Testis (tissue), 2 donors: ENCODE measurements around the gene IL5.

Experiments used
- POLR2A ChIP-seq: fragments of 450-650 bp; IDR thresholded peaks from one replicate; pipeline ENCODE4 v1.6.1; 2017; ENCODE audit warnings: antibody characterized with exemption, mild to moderate bottlenecking, moderate library complexity
- TF ChIP-seq, protein P1 (sequence below), 3 experiments: fragments of 450-650 bp in 2 of 3; fragments of 200-600 bp in 1 of 3; sonication (generic) in 1 of 3; IDR thresholded peaks; one replicate each; pipeline ENCODE4 v1.5.1; 2016 to 2019; ENCODE audit warnings: antibody characterized with exemption in 3 of 3, mild to moderate bottlenecking in 2 of 3, moderate library complexity in 1 of 3

DNA sequence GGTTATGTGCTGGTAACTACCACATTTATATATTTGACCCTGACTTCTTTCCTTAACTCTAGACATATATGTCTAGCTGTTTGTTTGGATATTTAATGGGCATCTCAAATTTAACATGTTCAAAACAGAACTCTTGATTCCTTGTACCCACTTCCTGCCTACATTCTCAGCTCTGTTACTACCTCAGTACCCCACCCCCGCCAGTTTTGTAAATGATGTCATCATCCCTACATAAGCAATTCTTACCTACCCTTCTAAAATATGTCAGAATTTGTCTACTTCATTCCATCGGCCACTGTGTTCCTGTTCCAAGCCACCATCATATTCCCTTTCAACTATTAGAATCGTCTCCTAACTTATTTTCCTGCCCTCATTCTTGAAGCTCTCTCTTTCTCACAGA is 18.3 kb upstream of the IL5 start:
- TF ChIP-seq, protein P1, sequence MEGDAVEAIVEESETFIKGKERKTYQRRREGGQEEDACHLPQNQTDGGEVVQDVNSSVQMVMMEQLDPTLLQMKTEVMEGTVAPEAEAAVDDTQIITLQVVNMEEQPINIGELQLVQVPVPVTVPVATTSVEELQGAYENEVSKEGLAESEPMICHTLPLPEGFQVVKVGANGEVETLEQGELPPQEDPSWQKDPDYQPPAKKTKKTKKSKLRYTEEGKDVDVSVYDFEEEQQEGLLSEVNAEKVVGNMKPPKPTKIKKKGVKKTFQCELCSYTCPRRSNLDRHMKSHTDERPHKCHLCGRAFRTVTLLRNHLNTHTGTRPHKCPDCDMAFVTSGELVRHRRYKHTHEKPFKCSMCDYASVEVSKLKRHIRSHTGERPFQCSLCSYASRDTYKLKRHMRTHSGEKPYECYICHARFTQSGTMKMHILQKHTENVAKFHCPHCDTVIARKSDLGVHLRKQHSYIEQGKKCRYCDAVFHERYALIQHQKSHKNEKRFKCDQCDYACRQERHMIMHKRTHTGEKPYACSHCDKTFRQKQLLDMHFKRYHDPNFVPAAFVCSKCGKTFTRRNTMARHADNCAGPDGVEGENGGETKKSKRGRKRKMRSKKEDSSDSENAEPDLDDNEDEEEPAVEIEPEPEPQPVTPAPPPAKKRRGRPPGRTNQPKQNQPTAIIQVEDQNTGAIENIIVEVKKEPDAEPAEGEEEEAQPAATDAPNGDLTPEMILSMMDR (IDR thresholded peaks at IDR 0.05): no peak
- no peak for TF ChIP-seq POLR2A
